GM18499 (cell line): ENCODE results near the gene FMO1.
"Not testable (repeated sequence)": the region's sequence is repeated elsewhere in the genome, so short reads cannot be mapped to it uniquely, and the experiment has no call there.

ENCODE experiments used
- ATAC-seq: cut with Tn5 transposase; IDR thresholded peaks from one replicate; pipeline ENCODE4 v1.9.1; 2021; ENCODE audit warnings: moderate number of reproducible peaks; ENCODE audit not compliant: insufficient read depth, unreplicated experiment

The FMO1 gene

DNA sequence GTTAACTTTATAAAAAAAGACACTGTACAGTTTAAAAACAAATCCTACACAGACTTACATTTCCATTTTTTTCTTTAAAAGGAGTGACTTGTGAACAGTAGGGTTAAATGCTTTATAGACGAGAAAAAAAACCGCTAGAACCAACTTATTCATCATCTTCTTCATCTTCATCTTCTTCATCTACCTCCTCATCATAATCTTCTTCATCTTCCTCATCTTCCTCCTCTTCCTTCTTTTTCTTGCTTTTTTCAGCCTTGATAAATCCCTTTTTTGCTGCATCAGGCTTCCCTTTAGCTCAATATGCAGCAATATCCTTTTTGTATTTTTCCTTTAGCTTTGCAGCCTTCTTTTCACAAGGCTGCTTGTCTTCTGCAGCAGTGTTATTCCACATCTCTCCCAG lies 22.5 kb downstream of the FMO1 start:
- ATAC-seq: no peak

DNA sequence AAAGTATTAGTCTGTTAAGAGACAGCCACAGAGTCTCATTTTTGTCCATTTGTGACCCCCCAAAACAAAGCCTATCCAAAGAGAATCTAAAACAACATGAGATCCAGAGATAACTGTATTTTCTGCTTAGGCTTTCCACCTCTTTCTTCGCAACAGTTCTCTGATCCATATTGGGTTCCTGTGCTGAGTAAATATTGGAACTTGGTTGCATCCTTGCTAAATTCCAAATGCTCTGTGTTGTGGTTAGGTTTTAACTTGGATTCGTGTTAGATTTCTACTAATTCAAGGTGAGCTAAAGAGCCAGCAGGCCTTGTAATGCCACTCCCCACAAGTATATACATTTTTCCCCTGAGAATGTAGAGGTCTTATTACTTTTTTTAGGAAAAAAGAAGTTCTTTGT lies 29.2 kb downstream of the FMO1 start:
- no peak for ATAC-seq

- ATAC-seq: no peak
Observed at GRCh38 chr1:171279234-171279633, 30.9 kb downstream of the FMO1 start.

DNA sequence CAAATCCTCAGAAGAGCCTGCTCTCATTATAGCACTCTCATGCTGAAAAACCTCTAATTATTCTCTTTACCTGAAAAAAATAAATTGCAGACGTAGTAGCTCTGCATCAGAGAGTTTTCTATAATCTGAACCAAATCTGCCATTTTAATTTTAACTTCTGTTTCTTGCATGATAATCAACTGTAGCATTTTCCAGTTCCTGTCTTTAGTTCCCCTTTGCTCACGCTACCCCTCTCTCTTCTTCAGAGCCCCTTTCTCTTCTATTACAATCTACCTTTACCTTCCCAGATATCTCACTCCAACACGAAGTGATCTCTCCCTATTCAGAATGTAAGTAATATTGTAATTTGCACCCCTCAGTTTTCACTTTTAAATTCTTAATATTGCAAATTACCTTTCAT lies 31.4 kb downstream of the FMO1 start:
- ATAC-seq: no peak

- ATAC-seq: no peak
Observed at GRCh38 chr1:171280599-171280998, 32.3 kb downstream of the FMO1 start.

DNA sequence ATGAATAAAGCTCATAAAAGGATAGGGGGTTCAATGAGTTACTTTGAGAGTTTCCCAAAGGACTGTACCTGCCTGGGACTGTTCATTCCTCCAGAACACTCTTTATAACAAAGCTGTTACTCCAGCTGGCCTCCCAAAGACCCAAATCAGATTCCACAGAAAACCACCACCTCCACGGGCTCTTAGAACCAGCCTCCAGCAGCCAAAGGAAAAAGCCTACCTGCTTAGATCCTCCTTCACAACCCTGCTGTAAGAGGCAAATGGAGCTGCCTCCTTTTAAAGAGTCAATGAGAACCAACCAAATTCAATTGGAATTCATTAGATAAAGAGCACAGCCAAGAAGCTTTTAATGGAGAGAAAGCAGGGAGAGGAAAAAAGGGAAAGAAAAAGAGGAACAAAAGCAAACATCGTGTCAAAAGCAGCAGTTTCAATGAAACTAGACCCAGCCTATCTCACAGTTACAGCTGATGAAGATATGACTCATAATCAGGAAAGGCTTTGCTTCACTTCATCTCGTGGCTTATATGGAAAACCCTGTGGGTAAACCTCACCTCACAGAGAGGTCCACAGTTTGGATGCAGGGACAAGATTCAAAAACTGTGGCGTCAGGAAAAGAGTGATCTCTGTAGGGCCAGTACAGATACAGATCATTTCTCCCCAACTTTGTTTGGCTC lies 37.9 kb downstream of the FMO1 start:
- ATAC-seq: peak; percentile 79

GRCh38 chr1:171290621-171291020 lies 42.3 kb downstream of the FMO1 start:
- ATAC-seq: no peak

DNA sequence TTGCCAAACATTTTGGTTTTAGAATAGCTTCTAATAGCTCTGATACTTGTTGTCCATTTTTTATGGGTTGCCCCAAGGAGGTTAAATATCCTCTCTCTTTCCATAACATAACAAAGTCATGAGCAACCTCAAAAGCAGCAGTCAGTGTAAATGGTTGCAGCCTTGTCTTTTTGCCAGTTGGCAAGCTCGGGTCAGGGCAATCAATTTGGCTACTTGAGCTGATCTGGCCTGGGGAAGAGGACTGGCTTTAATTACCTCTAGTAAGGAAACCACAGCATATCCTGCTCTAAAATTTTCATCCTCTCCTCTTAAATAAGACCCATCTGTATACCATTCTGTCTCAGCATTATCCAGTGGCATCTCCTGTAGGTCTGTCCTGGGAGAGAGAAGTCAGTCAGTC lies 44.5 kb downstream of the FMO1 start:
- no peak for ATAC-seq

- ATAC-seq: not testable (repeated sequence)
Observed at GRCh38 chr1:171295383-171295782, 47.1 kb downstream of the FMO1 start.

DNA sequence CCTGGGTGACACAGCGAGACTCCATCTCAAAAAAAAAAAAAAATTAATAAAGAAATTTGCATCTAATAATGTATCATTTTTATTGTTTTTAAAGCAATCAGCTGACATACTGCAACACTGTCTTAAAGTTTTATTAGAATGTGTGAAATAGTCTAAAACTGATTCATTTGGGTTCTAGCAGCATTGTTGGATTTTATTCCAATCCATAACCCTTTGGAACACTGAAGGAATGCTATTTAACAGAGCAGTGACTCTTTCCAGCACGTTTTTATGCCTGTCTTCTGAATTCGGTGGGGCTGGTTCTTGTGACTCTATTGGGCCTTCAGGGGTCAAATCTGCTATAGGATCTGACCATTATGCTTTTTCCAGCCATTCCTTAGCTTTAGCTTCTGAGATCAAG lies 47.5 kb downstream of the FMO1 start:
- ATAC-seq: no peak

- ATAC-seq: no peak
Observed at GRCh38 chr1:171296897-171297296, 48.6 kb downstream of the FMO1 start.

DNA sequence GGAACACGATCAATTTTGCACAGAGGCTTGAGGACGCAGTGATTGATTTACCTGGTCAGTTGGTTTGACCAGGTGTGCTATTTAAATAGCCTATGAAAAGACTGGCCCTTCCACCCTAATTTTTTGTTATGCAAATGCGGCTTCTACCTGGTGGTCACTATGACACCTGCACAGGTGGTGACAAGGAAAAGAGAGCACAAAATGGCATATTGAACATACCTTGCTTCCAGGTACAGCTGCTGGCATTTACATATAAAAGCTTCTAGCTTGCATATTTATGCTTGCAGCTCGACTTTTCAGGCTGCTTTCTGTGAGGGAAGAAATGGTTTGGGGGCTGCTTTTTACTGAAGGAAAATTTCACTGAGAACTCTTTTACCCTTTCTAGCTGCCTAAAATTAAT lies 50.4 kb downstream of the FMO1 start:
- ATAC-seq: no peak

GRCh38 chr1:171299342-171299741 lies 51.0 kb downstream of the FMO1 start:
- ATAC-seq: no peak

- ATAC-seq: no peak
Observed at GRCh38 chr1:171300401-171300800, 52.1 kb downstream of the FMO1 start.

DNA sequence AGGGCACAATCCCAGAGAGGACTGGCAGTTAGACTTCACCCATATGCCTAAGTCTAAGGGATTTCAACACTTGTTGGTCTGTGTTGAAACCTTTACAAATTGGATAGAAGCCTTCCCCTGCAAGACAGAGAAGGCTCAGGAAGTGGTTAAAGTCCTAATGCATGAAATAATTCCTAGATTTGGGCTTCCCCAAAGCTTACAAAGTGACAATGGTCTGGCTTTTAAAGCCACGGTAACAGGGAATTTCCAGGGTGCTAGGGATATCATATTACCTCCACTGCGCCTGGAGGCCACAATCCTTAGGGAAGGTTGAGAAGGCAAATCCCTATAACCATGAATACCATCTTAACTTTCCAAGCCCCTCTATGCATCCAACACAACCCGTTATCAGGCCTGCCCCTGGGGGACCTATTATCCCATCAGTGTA lies 62.4 kb downstream of the FMO1 start:
- no peak for ATAC-seq

- ATAC-seq: no peak
Observed at GRCh38 chr1:171311771-171312558, 63.7 kb downstream of the FMO1 start.

GRCh38 chr1:171313319-171313834 lies 65.1 kb downstream of the FMO1 start:
- ATAC-seq: peak; percentile 45

GRCh38 chr1:171313835-171314320 lies 65.6 kb downstream of the FMO1 start, which contains the start of gene FMO4:
TSS of gene FMO4 (plus strand) at chr1:171314183. CDS start at chr1:171319826, 5,643 bp downstream.
- ATAC-seq: peak; percentile 99

- ATAC-seq: no peak
Observed at GRCh38 chr1:171329251-171329650, 81.0 kb downstream of the FMO1 start.

DNA sequence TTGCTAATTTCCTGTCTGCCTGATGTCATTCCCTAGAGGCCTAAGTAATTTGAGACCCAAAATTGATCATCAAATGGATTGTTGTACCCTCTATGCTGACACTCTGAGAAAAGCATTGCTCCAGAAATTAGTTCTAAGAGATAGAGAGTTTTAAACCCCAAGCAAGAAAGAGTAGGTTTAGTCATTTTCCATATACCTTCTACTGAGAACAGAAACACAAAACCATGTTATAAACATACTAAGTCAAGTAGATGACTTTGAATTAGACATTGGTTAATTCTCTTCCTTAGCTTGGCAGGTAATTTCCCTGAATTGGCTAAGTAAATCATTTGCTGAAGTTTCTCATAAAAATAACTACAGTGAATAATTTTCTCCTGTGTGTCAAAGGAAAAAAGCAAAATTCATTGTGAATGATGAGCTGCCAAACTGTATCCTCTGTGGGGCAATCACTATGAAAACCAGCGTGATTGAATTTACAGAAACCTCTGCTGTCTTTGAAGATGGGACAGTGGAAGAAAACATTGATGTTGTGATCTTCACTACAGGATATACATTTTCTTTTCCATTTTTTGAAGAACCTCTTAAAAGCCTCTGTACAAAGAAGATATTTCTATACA lies 85.8 kb downstream of the FMO1 start:
- no peak for ATAC-seq
